Osteoblast (primary cell): Measurements from ENCODE around the gene ENPP7. TPM values are rescaled to one million over a fixed set of nuclear protein-coding genes. Genes with fewer than 3 reads are reported as not detected.

Experiments
- DNase-seq: peaks from one replicate; pipeline ENCODE4 v3.0.0; 2011; ENCODE audit warnings: low spot score, mixed read lengths; ENCODE audit not compliant: insufficient read length; ENCODE audit errors: missing footprints
- H2AFZ ChIP-seq: 2 replicates; pipeline ENCODE4 v1.6.0; 2011; ENCODE audit warnings: mild to moderate bottlenecking, low read length
- H3K27ac ChIP-seq: 2 replicates; pipeline ENCODE4 v1.5.1; 2011; ENCODE audit warnings: mild to moderate bottlenecking, low read depth, low read length, moderate library complexity
- H3K27me3 ChIP-seq: 2 replicates; pipeline ENCODE4 v1.6.0; 2012; ENCODE audit warnings: mild to moderate bottlenecking, control low read depth, inconsistent platforms, low read length, moderate library complexity; ENCODE audit not compliant: insufficient read depth
- H3K36me3 ChIP-seq: 2 replicates; pipeline ENCODE4 v1.5.1; 2011; ENCODE audit warnings: mild to moderate bottlenecking, low read length, control low read depth, moderate library complexity; ENCODE audit not compliant: insufficient read depth
- H3K4me1 ChIP-seq: 2 replicates; pipeline ENCODE4 v1.5.1; 2011; ENCODE audit warnings: mild to moderate bottlenecking, low read length, control low read depth, moderate library complexity; ENCODE audit not compliant: insufficient read depth
- H3K4me2 ChIP-seq: 2 replicates; pipeline ENCODE4 v1.6.0; 2011; ENCODE audit warnings: mild to moderate bottlenecking, low read length; ENCODE audit not compliant: insufficient read depth
- H3K4me3 ChIP-seq: fragments of 200-600 bp; sonication (generic); 3 replicates; pipeline ENCODE4 v1.5.1; 2012; ENCODE audit warnings: mild to moderate bottlenecking, low read length, inconsistent platforms; ENCODE audit not compliant: insufficient read depth
- H3K79me2 ChIP-seq: 2 replicates; pipeline ENCODE4 v1.6.0; 2012; ENCODE audit warnings: mild to moderate bottlenecking, low read length, control low read depth, inconsistent platforms; ENCODE audit not compliant: insufficient read depth
- H3K9me3 ChIP-seq: 2 replicates; pipeline ENCODE4 v1.5.1; 2011; ENCODE audit warnings: low read depth, low read length, control low read depth
- H4K20me1 ChIP-seq: 2 replicates; pipeline ENCODE4 v1.6.0; 2012; ENCODE audit warnings: mild to moderate bottlenecking, low read length, control low read depth; ENCODE audit not compliant: insufficient read depth
- CTCF ChIP-seq: IDR thresholded peaks from 2 replicates; pipeline ENCODE4 v1.5.1; 2011; ENCODE audit warnings: mild to moderate bottlenecking, low read depth, low read length, moderate library complexity; ENCODE audit errors: extremely low read depth
- total RNA-seq: library from RNA; depleted of rRNA; stranded (reverse); fragments of >200 nt; gene quantifications from 2 replicates; pipeline ENCODE4 v1.2.3, GENCODE V29; 2012

The ENPP7 gene
- total RNA-seq, 1 donor: not detected

GRCh38 chr17:79732804-79733691 is 2.3 kb downstream of the ENPP7 start:
- Histone ChIP-seq H2AFZ (peak overlapping the region; percentile 65), H3K4me1 (peaks cover 3% of the 10 kb centered on the region), H3K4me3 (no peak overlapping the region), H3K36me3 (no peaks in the 10 kb centered on the region), H3K27me3 (peaks cover 4% of the 10 kb centered on the region), H3K27ac (no peak overlapping the region), H4K20me1 (no peaks in the 10 kb centered on the region), H3K9me3 (no peaks in the 10 kb centered on the region), H3K79me2 (no peaks in the 10 kb centered on the region), H3K4me2 (peak overlapping the region; percentile 45)
- peak; percentile 82 for DNase-seq
- TF ChIP-seq CTCF: no peak

GRCh38 chr17:79733692-79734070 is 2.9 kb downstream of the ENPP7 start:
- H3K27me3 ChIP-seq: peaks cover 11% of the 10 kb centered on the region
- H3K4me1 ChIP-seq: peaks cover 3% of the 10 kb centered on the region
- peak; percentile 49 for DNase-seq
- no peaks in the 10 kb centered on the region for H4K20me1 ChIP-seq
- TF ChIP-seq CTCF: no peak
- H3K27ac ChIP-seq: no peak overlapping the region
- no peak overlapping the region for H3K4me3 ChIP-seq
- no peak overlapping the region for H2AFZ ChIP-seq
- H3K4me2 ChIP-seq: no peak overlapping the region
- no peaks in the 10 kb centered on the region for H3K79me2 ChIP-seq
- H3K9me3 ChIP-seq: no peaks in the 10 kb centered on the region
- no peaks in the 10 kb centered on the region for H3K36me3 ChIP-seq

- no peak overlapping the region for H3K4me2 ChIP-seq
- H2AFZ ChIP-seq: no peak overlapping the region
- no peak overlapping the region for H3K4me3 ChIP-seq
- no peaks in the 10 kb centered on the region for H3K4me1 ChIP-seq
- DNase-seq: no peak
- H3K27me3 ChIP-seq: peaks cover 25% of the 10 kb centered on the region
- H3K9me3 ChIP-seq: no peaks in the 10 kb centered on the region
- H3K27ac ChIP-seq: no peak overlapping the region
- TF ChIP-seq CTCF: no peak
- H4K20me1 ChIP-seq: no peaks in the 10 kb centered on the region
- H3K36me3 ChIP-seq: no peaks in the 10 kb centered on the region
- H3K79me2 ChIP-seq: no peaks in the 10 kb centered on the region
Observed at GRCh38 chr17:79735096-79735495, 4.4 kb downstream of the ENPP7 start.

- H3K9me3 ChIP-seq: no peaks in the 10 kb centered on the region
- peak; percentile 38 for DNase-seq
- H3K79me2 ChIP-seq: no peaks in the 10 kb centered on the region
- H4K20me1 ChIP-seq: no peaks in the 10 kb centered on the region
- no peak for TF ChIP-seq CTCF
- no peak overlapping the region for H3K4me3 ChIP-seq
- no peak overlapping the region for H3K4me2 ChIP-seq
- H3K4me1 ChIP-seq: peaks cover 3% of the 10 kb centered on the region
- peaks cover 40% of the 10 kb centered on the region for H3K27me3 ChIP-seq
- no peaks in the 10 kb centered on the region for H3K36me3 ChIP-seq
- no peak overlapping the region for H3K27ac ChIP-seq
- H2AFZ ChIP-seq: no peak overlapping the region
Observed at GRCh38 chr17:79737046-79737921, 6.5 kb downstream of the ENPP7 start.
